Activated CD4-positive, CD25-positive, alpha-beta regulatory T cell (primary cell): ENCODE results near the gene CYB5R4.

ENCODE experiments used
- DNase-seq, 4 experiments: peaks; one replicate each; lab custom pipeline; 2025; lab: John Stamatoyannopoulos, UW

The CYB5R4 gene

DNA sequence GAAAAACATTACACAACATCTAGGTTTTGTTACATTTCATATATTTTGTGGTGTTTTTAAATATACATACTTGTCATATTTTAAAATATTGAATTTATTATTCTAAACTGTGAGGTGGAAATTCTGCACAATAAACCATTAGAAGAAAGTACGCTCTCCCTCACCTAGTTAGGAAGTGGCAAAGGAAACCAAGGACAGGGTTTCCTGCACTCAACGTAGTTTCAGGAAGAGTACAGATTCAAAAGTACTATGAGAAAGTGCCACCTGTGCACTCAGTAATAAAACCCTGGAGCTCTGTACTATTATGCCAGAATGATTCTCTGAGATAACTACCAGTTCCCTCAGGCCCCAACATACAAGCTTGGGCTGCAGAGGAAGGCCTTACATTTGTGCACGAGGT, 119.5 kb downstream of the CYB5R4 start:
- no peak for DNase-seq

DNA sequence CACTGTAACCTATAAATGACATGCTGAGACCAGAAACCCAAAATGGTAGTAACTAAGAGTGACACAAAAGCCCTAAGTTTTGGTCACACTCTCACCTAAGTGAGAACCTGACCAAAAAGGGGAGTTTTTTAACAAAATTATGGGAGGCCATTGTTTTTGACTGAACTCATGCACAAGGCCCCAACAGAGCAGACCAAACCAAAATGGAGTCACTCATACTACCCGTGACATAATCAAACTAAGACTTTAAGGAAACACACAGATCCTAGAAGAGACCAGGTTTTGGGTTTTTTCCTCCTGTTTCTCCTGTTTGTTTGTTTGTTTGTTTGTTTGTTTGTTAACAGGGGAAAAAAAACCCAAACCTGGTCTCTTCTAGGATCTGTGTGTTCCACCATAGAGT, 124.9 kb downstream of the CYB5R4 start:
- no peak for DNase-seq

DNA sequence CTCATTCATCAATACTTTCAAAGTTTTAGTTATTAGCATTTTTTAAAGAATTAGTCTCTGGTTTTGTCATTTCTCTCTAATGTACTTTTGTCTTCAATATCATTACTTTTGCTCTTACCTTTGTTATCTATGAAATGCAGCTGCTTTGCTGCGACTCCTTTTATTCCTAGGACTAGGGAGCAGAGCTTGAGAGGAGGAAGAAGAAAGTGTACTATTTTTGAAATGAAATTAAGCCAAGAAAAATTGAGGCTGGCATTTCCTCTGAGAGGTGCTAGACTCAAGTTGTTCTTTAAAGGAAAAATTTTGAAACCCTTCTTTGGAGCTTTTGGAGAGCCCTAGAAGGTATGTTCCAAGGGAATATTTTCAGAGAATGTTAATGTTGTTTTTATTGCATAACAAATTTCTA, 125.8 kb downstream of the CYB5R4 start:
- no peak for DNase-seq

DNA sequence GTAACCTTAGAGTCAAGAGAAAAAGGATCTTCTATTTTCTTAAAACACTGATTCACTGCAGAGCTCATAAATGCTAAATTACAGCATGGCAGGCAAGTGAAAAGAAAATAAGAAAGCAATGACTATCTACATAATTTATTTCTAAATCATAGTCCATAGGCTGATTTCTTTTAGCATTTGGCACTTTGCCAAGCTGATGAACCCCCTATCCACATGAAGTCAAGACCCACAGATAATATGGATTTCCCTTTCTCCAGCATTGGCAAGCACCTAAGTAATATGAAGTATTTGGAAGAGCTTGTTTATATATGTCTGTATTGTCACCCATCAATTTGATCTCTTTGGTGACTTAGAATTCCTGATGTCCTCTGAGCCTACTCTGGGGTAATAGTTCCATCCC, 126.2 kb downstream of the CYB5R4 start:
- DNase-seq = no peak

DNA sequence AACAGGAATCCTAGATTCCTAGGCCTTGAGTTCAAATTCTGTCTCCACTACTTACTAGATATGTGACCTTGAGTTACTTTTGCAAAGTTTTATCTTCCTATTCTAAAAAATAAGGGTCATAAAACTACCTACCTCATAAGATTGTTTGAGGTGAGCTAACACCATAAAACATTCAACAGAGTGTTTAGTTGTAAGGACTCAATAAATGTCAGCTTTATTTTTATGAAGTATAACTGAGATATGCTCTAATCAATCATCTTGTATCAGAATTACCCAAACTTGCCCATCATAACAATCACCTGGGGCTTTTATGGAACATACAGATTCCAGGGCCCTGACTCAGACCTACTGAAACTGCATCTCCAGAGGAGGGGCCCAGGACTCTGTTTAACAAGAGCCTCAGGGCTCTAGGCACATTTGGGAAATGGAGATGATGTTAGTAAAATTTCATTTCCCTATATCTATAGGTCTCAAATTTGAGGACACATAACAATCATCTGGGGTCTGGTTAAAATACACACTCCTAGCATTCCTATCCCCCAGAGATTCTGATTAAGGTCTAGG, 138.6 kb downstream of the CYB5R4 start:
- DNase-seq = no peak

DNA sequence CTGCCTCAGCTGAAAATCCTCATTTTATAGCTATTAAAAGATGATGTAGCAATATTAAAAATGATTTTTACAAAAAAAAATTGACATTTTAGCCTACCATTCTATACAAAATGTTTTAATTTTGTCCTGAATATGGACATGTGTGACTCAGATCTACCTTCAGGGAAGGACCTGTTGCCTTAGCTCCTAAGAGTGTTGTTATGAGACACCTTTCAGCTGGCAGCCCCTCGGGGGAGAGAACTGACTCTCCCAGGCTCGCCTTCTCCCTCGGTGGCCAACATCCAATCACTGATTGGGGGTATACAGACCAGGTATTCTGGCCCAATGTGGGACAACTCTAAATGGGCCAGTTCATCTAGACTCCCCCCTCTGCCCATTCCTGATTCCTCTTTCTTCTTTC, 141.6 kb downstream of the CYB5R4 start:
- DNase-seq = no peak

DNA sequence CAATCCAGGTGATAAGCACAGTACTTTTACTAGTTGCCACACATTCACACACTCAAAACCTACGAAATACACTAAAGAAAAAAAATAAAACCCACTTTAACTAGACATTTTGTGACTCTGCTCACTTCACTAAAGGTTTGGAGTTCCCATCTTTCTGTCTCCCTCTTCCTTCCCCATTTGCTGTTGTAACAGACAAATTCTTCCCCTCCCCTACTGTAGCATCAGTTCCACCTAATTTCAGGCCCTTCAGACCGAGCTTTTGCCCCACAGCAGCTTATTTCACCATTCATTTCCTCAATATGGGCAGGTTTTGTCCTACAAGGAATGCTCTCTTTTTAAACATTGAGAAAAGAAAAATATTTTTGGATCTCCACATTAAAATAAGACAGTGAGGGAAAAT, 142.7 kb downstream of the CYB5R4 start:
- no peak for DNase-seq

DNA sequence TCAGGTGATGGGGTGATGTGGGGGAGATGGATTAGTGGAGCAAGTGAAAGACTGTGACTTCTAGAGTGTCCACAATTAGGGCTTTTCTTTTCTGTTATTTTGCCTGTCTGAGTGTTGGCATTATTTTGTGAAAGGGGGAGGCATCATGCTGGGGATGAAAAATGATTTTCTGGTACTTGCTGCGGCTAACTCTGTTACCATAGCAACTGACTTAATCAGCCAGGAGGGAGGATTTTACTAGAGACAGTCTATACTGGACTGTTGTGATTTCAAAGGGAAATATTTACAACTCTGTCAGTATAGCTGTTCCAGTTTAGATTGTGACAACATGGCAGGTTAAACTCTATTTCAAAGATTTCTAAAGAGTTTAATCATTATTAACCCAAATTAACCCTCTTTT, 143.6 kb downstream of the CYB5R4 start:
- DNase-seq = no peak

DNA sequence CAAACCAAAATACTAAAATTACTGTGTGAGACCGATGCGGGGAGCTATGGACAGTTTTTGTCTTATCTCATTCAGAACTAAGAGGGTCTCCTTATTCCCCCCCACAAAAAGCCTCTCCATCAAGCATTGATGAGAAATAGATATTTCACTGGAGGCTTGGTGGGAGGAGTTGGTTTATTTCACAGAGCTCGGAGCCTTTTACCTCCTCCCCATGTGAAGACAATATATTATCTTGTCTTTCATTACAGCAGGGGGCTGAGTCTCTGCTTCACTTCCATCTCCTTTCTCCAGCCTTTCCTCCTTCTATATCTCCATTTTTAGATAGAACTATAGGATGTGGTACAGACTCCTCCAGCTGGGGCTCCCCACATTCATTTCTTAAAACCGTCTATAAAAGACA, 144.2 kb downstream of the CYB5R4 start:
- no peak for DNase-seq

DNA sequence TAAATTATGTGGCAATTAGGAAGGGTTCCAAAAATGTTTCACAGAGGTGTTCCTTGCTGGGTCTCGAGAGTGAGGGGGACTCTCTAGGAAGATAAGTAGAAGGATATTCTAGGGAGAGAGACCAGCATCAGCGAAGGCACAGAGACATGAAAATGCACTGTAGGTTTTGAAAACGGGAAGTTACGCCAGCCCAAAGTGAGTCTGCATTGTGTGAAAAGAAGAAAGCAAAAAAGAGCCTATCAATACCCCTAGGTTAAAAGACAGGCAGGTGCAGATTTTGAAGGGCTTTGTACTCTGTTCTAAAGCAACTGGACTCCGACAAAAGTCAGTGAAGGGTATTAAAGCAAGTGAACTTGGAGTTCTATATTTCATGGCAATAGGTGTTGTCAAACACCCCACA, 148.4 kb downstream of the CYB5R4 start:
- DNase-seq = no peak

DNA sequence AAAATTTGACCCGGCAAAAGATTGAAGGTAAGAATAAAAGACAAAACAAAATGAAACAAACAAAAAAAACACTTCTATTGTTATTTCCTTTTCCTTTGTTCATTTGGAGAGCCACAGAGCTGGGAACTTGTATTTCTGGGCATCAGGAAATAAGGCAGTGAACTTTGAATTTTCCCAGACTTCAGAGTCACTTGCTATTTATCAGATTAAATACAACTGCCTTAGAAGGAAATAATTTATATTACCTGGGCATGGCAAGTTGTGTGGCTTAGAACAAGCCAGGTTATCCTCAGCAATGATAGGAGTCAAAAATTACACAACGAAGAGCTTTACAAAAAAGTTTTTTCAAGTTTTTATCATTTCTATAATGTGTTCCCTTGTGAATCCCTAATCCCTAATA, 153.9 kb downstream of the CYB5R4 start:
- DNase-seq = no peak

DNA sequence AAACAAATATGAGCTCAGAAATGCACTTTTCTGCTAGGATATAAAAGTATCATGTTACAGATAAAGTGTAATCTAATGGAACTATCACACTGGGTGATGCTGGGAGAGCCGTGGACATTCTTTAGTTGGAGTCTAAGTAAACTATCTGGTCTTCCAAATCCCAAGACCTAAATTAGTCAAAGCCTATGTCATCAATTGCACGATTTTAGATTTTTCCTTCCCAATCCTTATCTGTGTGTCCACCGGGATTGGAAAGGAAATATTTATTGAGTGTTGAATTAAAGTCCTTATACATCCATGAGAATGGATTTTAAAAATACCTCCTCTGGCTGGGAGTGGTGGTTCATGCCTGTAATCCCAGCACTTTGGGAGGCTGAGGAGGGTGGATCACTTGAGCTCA, 154.4 kb downstream of the CYB5R4 start:
- no peak for DNase-seq

DNA sequence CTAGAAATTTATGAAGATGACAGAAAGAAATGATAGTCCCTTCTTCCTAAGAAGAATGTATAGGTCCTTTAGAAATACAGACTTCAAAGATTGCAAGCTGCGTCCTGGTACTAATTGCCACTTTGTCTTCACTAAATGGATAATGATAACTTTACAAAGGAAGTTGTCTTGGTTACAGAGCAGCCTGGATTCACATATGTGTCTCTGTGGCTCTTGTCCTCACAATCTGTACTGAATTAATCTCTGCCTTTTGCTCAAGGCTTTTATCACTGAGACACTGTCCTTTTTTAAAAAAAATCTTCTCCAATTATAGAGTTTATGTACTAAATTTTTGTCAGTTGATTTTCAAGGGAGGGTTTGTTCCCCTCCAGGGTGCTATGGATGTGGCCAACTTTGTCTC, 156.5 kb downstream of the CYB5R4 start:
- DNase-seq = no peak
